Panc1 (cell line): Measurements from ENCODE around the gene MARCHF3.

Experiments
- POLR2AphosphoS5 ChIP-seq: IDR thresholded peaks from 2 replicates; pipeline ENCODE4 v1.6.1; 2012; ENCODE audit warnings: mild to moderate bottlenecking, low read depth, low read length, moderate library complexity
- SIN3A ChIP-seq: IDR thresholded peaks from 2 replicates; pipeline ENCODE4 v1.6.1; 2012; ENCODE audit warnings: low read depth, mild to moderate bottlenecking, low read length, moderate library complexity, borderline replicate concordance; ENCODE audit not compliant: insufficient read depth
- TCF7L2 ChIP-seq: IDR thresholded peaks from 2 replicates; pipeline ENCODE4 v1.6.1; 2011; ENCODE audit warnings: mild to moderate bottlenecking, low read depth, low read length, inconsistent platforms
- TF ChIP-seq, protein P1 (sequence below): fragments of 450-650 bp; IDR thresholded peaks from 2 replicates; pipeline ENCODE4 v1.5.1; 2017; ENCODE audit warnings: mild to moderate bottlenecking
- TF ChIP-seq, protein P2 (sequence below), 2 experiments: IDR thresholded peaks; 2 replicates each; pipeline ENCODE4 v1.6.1; 2011 to 2012; ENCODE audit warnings: low read depth in 2 of 2, control low read depth in 1 of 2, low read length in 1 of 2, mild to moderate bottlenecking in 1 of 2, moderate library complexity in 1 of 2; ENCODE audit not compliant: insufficient read depth in 1 of 2

DNA sequence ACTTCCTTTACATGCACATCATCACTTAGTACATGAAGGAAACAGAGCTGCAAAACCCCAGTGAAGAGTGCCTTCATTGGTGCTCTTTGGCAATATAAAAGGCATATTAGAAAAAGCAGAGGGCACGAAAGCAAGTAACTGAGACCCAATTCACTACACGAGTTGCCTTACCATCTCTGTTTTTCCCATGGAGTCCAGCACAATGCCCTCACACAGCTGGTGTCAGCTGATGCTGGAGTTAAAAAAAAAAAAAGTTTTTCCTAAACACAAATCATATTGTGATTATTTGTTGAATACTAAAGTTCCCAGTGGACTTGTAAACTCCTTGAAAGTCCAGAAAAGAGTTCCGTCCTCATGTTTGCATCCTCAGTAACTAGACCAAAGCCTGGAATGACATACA, 25.6 kb downstream of the MARCHF3 start:
- TF ChIP-seq, protein P1, sequence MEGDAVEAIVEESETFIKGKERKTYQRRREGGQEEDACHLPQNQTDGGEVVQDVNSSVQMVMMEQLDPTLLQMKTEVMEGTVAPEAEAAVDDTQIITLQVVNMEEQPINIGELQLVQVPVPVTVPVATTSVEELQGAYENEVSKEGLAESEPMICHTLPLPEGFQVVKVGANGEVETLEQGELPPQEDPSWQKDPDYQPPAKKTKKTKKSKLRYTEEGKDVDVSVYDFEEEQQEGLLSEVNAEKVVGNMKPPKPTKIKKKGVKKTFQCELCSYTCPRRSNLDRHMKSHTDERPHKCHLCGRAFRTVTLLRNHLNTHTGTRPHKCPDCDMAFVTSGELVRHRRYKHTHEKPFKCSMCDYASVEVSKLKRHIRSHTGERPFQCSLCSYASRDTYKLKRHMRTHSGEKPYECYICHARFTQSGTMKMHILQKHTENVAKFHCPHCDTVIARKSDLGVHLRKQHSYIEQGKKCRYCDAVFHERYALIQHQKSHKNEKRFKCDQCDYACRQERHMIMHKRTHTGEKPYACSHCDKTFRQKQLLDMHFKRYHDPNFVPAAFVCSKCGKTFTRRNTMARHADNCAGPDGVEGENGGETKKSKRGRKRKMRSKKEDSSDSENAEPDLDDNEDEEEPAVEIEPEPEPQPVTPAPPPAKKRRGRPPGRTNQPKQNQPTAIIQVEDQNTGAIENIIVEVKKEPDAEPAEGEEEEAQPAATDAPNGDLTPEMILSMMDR, result no peak
- TF ChIP-seq, protein P2, sequence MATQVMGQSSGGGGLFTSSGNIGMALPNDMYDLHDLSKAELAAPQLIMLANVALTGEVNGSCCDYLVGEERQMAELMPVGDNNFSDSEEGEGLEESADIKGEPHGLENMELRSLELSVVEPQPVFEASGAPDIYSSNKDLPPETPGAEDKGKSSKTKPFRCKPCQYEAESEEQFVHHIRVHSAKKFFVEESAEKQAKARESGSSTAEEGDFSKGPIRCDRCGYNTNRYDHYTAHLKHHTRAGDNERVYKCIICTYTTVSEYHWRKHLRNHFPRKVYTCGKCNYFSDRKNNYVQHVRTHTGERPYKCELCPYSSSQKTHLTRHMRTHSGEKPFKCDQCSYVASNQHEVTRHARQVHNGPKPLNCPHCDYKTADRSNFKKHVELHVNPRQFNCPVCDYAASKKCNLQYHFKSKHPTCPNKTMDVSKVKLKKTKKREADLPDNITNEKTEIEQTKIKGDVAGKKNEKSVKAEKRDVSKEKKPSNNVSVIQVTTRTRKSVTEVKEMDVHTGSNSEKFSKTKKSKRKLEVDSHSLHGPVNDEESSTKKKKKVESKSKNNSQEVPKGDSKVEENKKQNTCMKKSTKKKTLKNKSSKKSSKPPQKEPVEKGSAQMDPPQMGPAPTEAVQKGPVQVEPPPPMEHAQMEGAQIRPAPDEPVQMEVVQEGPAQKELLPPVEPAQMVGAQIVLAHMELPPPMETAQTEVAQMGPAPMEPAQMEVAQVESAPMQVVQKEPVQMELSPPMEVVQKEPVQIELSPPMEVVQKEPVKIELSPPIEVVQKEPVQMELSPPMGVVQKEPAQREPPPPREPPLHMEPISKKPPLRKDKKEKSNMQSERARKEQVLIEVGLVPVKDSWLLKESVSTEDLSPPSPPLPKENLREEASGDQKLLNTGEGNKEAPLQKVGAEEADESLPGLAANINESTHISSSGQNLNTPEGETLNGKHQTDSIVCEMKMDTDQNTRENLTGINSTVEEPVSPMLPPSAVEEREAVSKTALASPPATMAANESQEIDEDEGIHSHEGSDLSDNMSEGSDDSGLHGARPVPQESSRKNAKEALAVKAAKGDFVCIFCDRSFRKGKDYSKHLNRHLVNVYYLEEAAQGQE (IDR thresholded peaks at IDR 0.05; ENCODE audit: insufficient read depth in 1 of 2, low read depth in 2 of 2, low read length in 1 of 2), result no peak
- TF ChIP-seq SIN3A (no peak), POLR2AphosphoS5 (no peak), TCF7L2 (no peak)
